Stimulated activated CD4-positive, alpha-beta T cell treated with anti-CD3 and anti-CD28 coated beads, TNF-alpha, amount 100 ng/mL, for 4 hours (primary cell): ENCODE data around the gene NAA40.
A peak's percentile ranks its signal among the peaks of the same experiment; 100 is the strongest.
"Not testable (repeated sequence)": the region's sequence is repeated elsewhere in the genome, so short reads cannot be mapped to it uniquely, and the experiment has no call there.

Experiments
- DNase-seq, 3 experiments: peaks; one replicate each; pipeline ENCODE4 v3.0.0-alpha.2; 2020; ENCODE audit warnings: low read depth in 3 of 3

Gene NAA40

DNA sequence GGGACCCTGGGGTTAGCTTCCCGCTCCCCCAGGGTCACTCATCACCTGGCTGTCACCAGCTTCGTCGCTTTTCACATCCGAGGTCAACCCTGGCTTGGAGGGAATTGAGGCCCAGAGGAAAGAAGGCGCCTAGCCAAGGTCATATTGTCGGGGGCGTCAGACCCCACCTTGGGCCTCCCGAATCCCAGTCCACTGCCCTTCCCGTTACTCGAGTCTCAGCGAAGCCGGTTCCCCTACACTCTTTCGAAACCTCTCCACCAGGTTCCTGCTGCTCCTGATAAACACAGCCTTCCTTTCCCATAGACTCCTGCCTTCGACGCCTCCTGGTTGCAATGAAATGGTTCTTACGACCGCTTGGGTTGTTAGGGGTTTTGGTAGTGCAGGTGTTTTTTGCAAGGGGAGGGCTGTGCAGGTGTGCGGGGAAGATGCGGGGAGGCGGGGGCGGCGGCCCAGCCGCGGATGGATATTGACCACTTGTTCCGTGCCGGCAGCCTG lies 642 bp downstream of the NAA40 start:
- DNase-seq = no peak

DNA sequence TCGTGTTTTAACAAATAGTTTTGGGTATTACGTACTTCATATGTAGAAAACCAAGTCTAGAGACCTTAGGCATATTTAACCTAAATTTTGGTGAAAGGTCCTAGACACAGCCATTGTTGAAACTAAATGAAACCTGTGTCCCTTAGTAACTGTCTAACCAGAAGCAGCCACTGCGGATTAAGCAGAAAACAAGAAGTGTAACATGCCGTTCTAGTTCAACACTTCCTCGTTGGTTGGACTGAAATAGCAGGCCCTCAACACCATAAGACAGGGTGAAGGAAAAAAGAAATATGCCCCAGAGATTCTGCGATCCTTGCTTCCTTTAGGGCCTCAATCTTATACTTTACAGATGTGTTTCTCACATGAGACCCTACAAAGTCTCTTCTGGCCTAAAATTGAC lies 2.0 kb downstream of the NAA40 start:
- DNase-seq = no peak

DNA sequence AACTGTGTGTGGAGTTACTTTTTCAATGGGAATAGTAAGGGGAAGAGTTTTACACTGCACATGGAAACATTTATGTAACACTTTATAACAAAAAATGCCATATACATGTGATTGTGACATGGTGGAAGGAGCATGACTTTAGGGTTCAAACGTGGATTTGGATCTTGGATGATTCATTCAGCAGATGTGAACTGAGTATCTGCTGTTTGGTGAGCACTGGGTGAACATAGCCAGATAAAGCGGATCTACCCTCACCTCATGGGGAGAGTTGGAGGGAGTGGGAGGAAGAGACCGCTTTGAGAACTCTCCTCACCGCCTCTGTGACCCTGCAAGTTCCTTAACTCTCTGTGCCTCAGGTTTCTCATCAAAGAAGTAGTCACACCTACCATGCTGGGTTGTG lies 3.1 kb downstream of the NAA40 start:
- DNase-seq = no peak

DNA sequence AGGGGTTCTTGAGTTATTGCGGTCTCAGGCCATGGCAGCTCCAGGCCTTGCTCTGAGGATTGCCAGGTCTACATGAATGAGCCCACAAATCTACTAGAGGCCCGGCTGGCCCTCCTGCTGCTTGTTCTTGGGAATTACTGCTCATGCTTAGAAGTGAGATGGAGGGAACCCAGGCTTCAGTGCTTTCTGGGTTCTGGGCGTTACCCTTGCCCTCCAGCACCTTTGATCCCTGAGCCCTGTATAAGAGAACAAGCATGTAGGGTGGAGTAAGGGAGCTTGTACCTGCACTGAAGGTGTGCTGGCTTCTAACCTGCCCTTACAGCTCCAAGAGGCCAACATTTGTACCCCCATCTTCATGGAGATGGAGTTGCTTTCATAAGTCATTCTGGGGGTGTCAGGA lies 4.0 kb downstream of the NAA40 start:
- no peak for DNase-seq

DNA sequence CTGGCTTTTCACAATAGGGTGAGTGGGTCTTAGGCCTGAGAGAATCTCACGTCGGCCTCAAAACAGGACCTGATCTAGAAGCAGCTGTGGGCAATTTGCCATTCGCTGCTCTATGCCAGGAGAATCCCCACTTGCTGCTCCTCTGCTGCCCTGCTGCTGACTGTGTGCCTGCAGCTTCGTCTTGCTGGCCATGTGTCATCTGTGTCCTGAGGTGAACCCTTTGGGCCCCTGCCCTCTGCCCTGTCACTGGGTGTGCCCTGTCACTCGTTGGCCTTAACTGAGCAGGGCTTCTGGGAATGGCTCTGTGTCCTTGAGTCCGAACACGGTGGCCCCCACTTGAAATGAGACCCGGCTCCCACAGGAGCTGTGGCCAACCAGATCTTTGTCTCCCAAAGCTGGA lies 6.2 kb downstream of the NAA40 start:
- no peak for DNase-seq

DNA sequence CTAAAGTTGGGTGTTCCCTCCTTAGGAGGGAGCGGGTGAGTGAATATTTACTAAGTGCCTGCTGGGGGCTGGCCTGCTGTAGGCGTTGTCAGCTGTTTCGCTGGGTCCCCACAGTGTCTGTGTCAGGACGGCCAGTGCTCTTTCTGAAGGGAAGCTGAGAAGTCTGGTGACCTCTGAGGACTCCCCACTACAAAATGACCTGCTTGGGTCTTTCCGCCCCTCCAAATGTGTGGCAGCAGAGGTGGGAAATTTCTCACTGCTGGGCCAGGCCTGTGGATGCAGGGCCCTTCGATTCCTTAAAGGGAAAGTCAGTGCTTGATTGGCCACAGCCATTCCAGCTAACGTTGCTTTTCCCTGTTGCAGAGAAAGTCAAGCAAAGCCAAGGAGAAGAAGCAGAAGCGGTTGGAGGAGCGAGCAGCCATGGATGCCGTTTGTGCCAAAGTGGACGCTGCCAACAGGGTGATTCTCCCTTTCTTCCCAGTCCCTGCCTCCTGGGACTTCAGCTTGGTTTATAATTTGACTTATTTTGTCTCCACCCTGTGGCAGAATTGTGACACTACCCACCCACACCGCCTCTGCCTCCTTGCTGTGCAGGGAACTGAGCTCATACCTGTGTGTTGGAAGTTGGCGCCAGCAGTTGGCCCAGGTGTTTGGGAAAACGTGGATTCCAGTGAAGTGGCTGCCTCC lies 6.8 kb downstream of the NAA40 start:
- DNase-seq = peak; percentile 15 to 27 (median 26)

DNA sequence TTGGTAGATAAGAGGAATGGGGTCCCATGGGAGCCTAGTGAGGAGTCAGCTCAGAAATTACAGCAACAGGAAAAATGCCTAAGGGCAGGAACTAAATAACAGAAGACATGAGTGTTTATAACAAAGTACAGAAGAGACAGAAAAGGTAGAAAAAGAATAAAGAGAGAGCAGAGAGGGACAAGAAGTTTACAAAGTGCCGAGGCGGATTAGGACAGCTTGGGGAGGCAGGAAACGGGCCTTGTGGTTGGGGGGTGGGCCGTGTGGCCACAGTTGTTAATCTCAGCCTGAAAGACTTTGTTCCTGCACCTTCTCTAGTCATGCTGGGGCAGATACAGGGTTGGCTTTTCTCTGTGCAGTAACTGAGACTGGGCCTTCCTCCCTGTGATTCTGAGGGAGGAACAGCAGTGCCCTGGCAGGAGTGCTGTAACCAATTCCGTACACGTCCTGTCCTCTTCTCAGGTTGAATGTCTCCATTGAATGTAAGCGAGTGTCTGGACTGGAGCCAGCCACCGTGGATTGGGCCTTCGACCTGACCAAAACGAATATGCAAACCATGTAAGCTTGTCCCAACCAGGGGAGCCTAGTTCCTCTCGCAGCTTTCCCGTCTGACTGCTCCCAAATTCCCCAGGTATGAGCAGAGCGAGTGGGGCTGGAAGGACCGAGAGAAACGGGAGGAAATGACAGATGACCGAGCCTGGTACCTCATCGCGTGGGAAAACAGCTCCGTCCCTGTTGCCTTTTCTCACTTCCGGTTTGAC lies 13.2 kb downstream of the NAA40 start:
- DNase-seq = no peak

DNA sequence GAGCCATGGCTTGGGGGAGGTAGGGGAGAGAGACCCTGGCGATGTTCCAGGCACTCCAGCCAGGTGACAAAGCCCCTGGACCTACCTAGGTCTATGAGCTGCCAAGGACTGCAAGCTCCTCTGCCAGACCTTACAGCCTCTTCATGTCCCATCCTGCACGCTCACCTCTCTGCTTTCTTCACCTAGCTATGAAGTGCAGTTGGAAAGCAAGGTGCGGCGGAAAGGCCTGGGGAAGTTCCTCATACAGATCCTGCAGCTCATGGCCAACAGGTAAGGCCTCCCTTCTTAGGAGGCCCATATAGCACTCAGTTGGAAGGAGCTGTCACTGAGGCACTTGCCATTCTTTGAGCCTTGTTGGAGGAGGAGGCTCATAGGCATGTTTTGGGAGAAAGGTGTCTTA lies 13.8 kb downstream of the NAA40 start:
- DNase-seq = no peak

DNA sequence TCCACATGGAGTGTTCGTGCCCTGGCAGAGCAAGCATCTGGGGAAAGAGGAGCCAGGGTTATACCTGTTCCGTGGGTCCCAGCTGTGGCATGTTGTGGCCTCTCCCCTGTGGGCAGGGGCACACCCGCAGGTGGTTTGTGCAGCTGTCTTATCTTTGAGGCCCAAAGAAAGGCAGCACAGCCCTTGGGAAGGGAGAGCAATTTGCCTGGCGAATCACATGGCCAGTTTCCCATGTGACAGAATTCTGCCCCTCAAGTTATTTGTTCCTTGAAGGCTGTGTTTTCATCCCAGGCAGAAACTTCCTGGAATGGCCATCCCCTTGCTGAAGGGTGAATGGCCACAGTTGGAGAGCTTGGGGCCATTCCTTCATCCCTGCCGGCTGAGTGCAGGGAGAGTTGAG lies 19.2 kb downstream of the NAA40 start:
- no peak for DNase-seq

DNA sequence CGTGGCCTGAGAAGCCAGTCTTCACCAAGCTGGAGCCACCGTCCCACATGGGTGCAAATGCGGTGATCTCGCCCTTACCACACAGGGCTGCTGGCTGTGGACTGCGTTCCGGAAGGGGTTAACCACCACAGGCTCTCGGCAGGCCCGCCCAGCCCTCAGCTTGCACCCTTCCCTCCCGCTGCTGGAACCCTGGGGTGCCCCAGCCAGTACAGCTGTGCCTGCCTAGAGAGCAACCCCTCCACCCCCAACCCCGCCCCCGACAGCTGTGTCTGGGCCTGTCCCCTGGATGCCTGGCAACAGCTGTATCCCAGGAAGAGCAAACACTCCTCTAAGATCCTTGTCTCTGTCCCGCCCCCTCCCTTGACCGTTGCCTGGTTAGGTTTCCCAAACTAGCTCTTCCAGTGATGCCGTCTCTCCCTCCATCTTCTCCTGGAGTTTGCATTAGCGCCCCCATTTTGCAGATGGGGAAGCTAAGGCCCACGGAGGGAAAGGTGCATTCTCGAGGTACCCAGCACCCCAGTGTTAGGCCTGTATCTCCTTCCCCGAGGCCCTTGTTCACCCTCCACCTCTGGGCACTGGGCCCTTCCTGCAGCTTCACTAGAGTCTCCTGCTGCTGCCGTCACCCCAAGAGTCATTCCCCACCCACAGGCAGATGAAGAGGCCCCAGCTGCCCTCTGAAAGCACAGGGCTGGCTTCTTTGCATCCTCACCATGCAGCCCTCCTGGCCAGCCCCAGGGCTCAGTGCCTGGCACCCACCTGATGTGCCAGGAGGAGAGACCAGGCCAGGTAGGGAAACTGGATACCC lies 23.0 kb downstream of the NAA40 start:
- no peak for DNase-seq

DNA sequence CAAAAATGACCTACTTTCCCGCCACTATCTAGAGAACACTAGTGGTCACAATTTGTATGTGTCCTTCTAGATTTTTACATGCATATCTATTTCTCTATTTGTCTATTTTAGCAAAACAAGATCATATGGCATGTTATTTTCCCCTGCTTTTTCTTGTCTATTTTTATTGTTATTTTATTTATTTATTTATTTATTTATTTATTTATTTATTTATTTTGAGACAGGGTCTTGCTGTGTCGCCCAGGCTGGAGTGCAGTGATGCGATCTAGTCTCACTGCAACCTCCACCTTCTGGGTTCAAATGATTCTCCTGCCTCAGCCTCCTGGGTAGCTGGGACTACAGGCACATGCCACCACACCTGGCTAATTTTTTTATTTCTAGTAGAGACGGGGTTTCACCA lies 25.1 kb downstream of the NAA40 start:
- DNase-seq = not testable (repeated sequence)

DNA sequence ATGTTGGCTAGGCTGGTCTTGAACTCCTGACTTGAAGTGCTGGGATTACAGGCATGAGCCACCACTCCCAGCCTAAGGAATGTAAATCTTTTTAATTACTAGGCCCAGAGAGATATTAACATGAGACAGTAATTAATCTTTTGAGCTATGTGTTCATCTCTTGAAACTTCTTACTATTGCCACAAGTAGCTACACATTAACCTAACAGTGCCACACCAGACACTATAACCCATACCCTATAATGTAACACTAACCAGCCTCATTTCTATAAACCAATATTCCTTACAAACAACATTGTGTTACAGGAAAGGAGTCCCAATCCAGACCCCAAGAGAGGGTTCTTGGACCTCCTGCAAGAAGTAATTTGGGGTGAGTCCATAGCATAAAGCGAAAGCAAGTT lies 27.6 kb downstream of the NAA40 start:
- DNase-seq = no peak

DNA sequence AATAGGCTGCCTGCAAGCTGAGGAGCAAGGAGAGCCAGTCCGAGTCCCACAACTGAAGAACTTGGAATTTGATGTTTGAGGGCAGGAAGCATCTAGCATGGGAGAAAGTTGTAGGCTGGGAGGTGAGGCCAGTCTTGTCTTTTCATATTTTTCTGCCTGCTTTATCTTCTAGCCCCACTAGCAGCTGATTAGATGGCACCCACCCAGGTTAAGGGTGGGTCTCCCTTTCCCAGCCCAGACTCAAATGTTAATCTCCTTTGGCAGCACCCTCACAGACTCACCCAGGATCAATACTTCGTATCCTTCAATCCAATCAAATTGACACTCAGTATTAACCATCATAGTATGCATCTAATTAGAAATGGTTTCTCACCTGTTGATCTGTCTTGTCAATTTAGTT lies 30.7 kb downstream of the NAA40 start:
- DNase-seq = no peak

DNA sequence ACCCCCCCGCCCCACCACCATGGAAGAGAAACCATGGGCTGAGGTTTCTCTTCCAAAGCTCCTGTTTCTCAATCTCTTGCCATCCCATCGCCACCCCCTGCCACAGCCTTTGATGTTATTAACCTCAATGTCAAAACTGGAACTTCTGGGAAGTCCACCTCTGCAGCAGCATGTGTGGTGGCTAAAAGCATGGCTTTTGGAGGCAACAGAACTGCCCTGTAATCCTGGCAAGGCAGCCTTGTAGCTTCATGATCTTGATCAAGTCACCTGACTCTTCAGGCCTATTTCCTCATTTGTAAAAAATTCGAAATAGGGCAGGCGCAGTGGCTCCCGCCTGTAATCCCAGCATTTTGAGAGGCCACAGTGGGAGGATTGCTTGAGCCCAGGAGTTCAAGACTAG lies 32.1 kb downstream of the NAA40 start:
- no peak for DNase-seq

DNA sequence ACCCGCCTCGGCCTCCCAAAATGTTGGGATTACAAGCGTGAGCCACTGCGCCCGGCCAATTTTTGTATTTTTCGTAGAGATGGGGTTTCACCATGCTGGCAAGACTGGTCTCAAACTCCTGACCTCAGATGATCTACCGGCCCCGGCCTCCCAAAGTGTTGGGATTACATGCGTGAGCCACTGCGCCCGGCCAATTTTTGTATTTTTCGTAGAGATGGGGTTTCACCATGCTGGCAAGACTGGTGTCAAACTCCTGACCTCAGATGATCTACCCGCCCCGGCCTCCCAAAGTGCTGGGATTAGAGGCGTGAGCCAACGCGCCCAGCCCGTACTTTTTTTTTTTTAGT lies 35.1 kb downstream of the NAA40 start:
- not testable (repeated sequence) for DNase-seq

DNA sequence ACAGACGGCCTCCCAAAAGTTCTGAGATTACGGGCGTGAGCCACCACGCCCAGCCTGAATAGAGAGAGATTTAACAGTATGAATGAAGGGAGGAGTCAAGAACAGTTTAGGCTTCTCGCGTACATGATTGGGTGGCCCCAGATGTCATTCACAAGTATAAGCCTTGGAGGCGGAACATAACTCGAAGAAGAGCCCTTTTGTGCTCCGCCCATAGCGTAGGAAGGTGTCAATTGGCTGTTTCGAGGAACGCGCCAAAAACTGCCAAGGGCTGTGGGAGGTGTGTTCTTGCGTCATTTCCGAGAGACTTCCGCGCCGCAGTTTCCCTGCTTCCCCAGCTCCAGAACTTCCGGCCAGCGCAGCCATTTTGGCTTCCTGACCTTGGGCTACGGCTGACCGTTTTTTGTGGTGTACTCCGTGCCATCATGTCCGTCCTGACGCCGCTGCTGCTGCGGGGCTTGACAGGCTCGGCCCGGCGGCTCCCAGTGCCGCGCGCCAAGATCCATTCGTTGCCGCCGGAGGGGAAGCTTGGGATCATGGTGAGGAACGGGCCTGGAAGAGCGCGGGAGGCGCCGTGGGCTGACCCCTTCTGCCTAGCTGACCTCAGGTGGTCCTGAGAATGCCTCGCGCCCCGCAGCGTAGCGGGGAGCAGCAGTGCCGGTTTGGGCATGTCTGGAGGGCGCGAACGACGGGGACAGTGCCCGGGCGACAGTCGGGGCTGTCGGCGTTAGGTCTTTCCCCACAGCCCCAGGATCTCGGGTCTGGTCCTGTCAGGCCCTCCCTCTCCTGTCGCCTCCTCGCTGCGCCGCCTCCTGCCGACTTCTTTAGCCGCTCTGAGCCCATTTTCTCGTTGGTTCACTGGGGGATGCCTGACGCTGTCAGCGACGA lies 35.7 kb downstream of the NAA40 start, which contains the start of gene COX8A:
TSS of gene COX8A (plus strand) at position 362 of the 885 bp plus-strand sequence. CDS start at position 423, 61 bp downstream.
- peak; percentile 70 to 92 (median 88) for DNase-seq

DNA sequence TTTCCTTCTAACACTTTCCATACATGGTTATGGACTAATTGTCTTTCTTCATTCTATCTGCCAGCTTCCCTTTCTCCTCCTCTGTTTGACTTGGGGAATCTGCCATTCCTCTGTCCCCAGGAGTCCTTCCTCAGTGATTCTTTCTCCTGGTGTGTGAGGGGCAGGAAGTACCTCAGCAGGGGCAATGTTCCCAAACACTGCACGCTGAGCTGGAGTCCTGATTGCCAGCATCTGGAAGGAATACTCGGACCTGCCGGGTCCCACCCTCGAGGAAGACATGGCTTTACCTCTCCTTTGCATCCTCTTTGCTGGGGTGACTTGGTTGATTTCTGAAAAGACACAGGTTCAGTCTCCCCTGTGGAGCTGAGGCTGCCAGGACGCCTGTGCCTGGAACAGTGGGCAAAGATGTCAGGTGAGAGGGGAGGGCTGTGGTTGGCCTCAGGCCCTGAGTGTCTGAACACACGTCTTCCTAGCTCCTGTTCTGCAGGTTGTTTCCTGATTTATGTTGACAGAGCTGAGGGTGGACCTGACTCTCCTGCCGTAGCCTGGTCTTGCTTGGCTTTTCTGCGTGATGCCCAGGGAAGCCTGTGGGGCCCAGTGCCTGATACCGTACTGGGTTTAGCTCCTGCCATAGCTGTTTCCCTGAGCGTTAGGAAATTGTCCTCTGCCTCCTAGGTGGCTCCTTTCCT lies 39.9 kb downstream of the NAA40 start:
- no peak for DNase-seq

DNA sequence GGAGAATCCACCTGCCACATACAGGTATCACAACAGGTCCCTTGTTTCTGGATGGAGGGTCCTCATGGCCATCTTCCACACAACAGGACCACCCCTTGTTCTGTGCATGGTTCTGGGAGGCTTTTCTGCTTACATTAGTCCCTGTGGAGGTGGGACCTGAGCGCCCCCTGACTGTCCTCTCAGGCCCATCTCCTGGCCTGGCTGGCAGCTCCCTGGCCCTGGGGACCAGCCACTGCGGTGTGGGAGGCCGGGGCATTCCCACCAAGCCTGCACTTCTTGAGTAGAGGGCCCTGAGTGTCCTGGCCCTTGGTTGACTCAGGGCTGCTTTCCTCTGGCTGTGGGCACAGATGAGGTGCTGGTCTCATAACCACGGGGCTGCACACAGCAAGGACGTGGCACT lies 40.6 kb downstream of the NAA40 start:
- no peak for DNase-seq

DNA sequence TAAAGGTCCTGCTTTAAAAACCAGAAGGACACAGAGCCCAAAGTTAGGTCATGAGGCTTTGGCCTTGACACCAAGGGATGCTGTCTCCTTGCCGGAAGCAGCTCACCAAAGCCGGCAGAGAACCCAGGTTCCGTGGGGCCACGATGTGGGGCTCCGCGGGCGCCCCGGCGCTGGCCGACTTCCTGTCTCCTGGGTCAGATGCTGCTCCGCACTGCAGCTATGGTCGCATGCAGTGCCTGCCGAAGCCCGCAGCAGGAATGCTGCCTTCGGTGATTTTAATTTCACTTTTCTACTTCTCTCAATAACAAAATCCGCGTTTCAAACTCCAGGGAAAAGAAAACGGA lies 47.0 kb downstream of the NAA40 start:
- peak; percentile 32 to 50 (median 33) for DNase-seq

DNA sequence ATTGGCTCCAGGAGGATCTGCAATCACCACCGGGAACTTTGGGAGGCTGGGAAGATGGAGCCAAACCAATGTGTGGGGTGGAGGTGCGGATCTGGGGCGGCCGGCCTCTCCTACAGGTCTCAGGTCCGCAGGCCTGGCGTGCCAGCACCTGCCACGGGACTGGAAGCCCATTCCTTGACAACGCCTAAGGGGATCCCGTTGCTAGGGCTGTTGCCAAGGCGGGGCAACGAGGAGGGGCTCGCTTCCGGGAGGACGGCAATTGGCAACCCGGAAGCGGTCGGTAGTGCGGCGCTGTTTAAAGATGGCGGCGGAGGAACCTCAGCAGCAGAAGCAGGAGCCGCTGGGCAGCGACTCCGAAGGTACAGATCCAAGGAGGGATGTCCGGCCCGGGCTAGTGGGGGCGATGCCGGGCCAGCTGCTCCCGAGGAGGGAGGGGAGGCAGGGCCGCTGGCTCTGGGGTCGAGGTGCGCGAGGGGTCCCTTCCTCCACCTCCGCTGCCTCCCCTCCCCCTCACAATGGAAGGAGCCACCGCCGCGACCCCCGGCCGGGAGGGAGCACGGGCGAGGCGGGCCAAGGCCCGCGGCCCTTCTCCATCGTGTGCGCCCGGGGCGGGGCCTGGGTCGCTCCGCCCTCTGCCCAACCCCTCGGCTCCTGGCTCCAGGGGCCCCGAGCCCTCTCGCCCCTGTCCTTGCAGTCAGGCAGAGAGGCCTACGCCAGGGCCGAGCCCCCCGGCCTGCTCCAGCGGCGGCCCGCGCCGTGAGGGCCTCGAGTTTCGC lies 47.5 kb downstream of the NAA40 start, which contains the start of gene OTUB1:
TSS of gene OTUB1 (plus strand) at position 283 of the 776 bp plus-strand sequence. CDS start at position 302, 19 bp downstream.
- peak; percentile 75 to 77 (median 75) for DNase-seq
